Neuronal stem cell (in vitro differentiated cells): ENCODE data around the gene MAP3K7CL.
"Not testable (repeated sequence)": the region's sequence is repeated elsewhere in the genome, so short reads cannot be mapped to it uniquely, and the experiment has no call there.

Experiments
- DNase-seq: peaks from one replicate; pipeline ENCODE4 v3.0.0-alpha.2; 2013; ENCODE audit warnings: low spot score
- H2AFZ ChIP-seq: one replicate; pipeline ENCODE4 v1.6.1; 2013; ENCODE audit warnings: mild to moderate bottlenecking, low read length, inconsistent platforms
- H2AK5ac ChIP-seq: 2 replicates; pipeline ENCODE4 v1.6.1; 2013; ENCODE audit warnings: low read depth, mild to moderate bottlenecking, inconsistent platforms, low read length, moderate library complexity, mixed read lengths
- H2BK120ac ChIP-seq: 2 replicates; pipeline ENCODE4 v1.6.1; 2013; ENCODE audit warnings: low read depth, mild to moderate bottlenecking, inconsistent platforms, low read length, moderate library complexity, mixed read lengths
- H2BK12ac ChIP-seq: one replicate; pipeline ENCODE4 v1.6.1; 2013; ENCODE audit warnings: low read length, inconsistent platforms
- H2BK15ac ChIP-seq: 2 replicates; pipeline ENCODE4 v1.6.1; 2013; ENCODE audit warnings: mild to moderate bottlenecking, low read length, inconsistent platforms, mixed read lengths
- H2BK5ac ChIP-seq: one replicate; pipeline ENCODE4 v1.6.1; 2013; ENCODE audit warnings: inconsistent platforms, mild to moderate bottlenecking, low read length, moderate library complexity
- H3K14ac ChIP-seq: one replicate; pipeline ENCODE4 v1.6.1; 2013; ENCODE audit warnings: low read length, inconsistent platforms
- H3K18ac ChIP-seq: 2 replicates; pipeline ENCODE4 v1.6.1; 2013; ENCODE audit warnings: low read length, inconsistent platforms
- H3K23ac ChIP-seq: 2 replicates; pipeline ENCODE4 v1.6.1; 2013; ENCODE audit warnings: low read depth, mild to moderate bottlenecking, mixed read lengths, low read length, inconsistent platforms; ENCODE audit not compliant: poor library complexity
- H3K27ac ChIP-seq: replicated peaks from 3 replicates; pipeline ENCODE4 v1.5.1; 2013; ENCODE audit warnings: low read length, inconsistent platforms
- H3K27me3 ChIP-seq, 3 experiments: 2 replicates each; pipeline ENCODE4 v1.6.1; 2013; ENCODE audit warnings: low read length in 3 of 3, mild to moderate bottlenecking in 2 of 3, inconsistent platforms in 1 of 3, low read depth in 1 of 3, mixed read lengths in 1 of 3, moderate library complexity in 1 of 3; ENCODE audit not compliant: control insufficient read depth in 3 of 3, insufficient read depth in 3 of 3
- H3K36me3 ChIP-seq, 2 donors: replicated peaks in 1 of 2; 2 replicates each; pipeline ENCODE4 v1.6.1; 2013; ENCODE audit warnings: low read length in 2 of 2; ENCODE audit not compliant: control insufficient read depth in 2 of 2, insufficient read depth in 2 of 2
- H3K4ac ChIP-seq: 2 replicates; pipeline ENCODE4 v1.6.1; 2013; ENCODE audit warnings: inconsistent platforms, mild to moderate bottlenecking, low read length, moderate library complexity
- H3K4me1 ChIP-seq, 2 donors: 1 replicate in 1 of 2; 2 replicates in 1 of 2; pipeline ENCODE4 v1.6.1; 2013; ENCODE audit warnings: low read length in 2 of 2, low read depth in 1 of 2; ENCODE audit not compliant: control insufficient read depth in 2 of 2, insufficient read depth in 1 of 2
- H3K4me2 ChIP-seq: one replicate; pipeline ENCODE4 v1.6.1; 2013; ENCODE audit warnings: mild to moderate bottlenecking, low read length, inconsistent platforms; ENCODE audit not compliant: insufficient read depth, poor library complexity, severe bottlenecking
- H3K4me3 ChIP-seq, 2 donors: 2 replicates each; pipeline ENCODE4 v1.5.1; 2013; ENCODE audit warnings: low read length in 2 of 2, mild to moderate bottlenecking in 2 of 2, inconsistent platforms in 1 of 2, moderate library complexity in 1 of 2
- H3K79me1 ChIP-seq: one replicate; pipeline ENCODE4 v1.6.1; 2013; ENCODE audit warnings: low read depth, mild to moderate bottlenecking, inconsistent platforms, low read length, moderate library complexity
- H3K9ac ChIP-seq: one replicate; pipeline ENCODE4 v1.6.1; 2013; ENCODE audit warnings: mild to moderate bottlenecking, low read depth, low read length, inconsistent platforms; ENCODE audit not compliant: poor library complexity
- H3K9me3 ChIP-seq, 2 donors: replicated peaks in 1 of 2; 2 replicates each; pipeline versions ENCODE3 to v1.6.1; 2013; ENCODE audit warnings: low read length in 2 of 2, mild to moderate bottlenecking in 2 of 2, inconsistent platforms in 1 of 2, low read depth in 1 of 2, mixed read lengths in 1 of 2, moderate library complexity in 1 of 2; ENCODE audit not compliant: control insufficient read depth in 2 of 2, insufficient read depth in 1 of 2
- H4K8ac ChIP-seq: one replicate; pipeline ENCODE4 v1.6.1; 2013; ENCODE audit warnings: low read depth, mild to moderate bottlenecking, inconsistent platforms, low read length, moderate library complexity
- H4K91ac ChIP-seq: one replicate; pipeline ENCODE4 v1.6.1; 2013; ENCODE audit warnings: low read length, low read depth, mild to moderate bottlenecking, inconsistent platforms; ENCODE audit not compliant: poor library complexity
- WGBS, 2 donors: extraction: QIAGEN DNeasy Blood & Tissue Kit; methylation state at CpG; one replicate each; pipeline ENCODE4 v1.1.7; 2013; ENCODE audit warnings: missing lambda C conversion rate in 2 of 2, mixed read lengths in 1 of 2; ENCODE audit not compliant: insufficient read length in 2 of 2, insufficient replicate concordance in 1 of 2; ENCODE audit errors: extremely low coverage in 2 of 2; 5-methylcytosine and 5-hydroxymethylcytosine counted together

Gene MAP3K7CL

DNA sequence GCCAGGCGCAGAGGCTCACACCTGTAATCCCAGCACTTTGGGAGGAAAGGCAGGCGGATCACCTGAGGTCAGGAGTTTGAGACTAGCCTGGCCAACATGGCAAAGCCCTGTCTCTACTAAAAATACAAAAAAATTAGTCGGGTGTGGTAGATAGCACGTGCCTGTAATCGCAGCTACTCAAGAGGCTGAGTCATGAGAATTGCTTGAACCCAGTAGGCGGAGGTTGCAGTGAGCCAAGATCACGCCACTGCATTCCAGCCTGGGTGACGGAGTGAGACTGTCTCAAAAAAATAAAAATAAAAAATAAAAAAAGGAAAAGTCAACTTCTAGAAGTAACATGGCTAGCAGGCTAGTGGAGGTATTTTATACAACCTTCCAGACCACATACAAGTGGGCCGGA lies 32.4 kb downstream of the MAP3K7CL start:
- not testable (repeated sequence) for H3K4me1 ChIP-seq, H3K14ac ChIP-seq, H2BK120ac ChIP-seq, H3K27me3 ChIP-seq, H3K27ac ChIP-seq, H3K9me3 ChIP-seq, H2BK5ac ChIP-seq, H3K18ac ChIP-seq, DNase-seq, H4K8ac ChIP-seq, H3K4ac ChIP-seq, H4K91ac ChIP-seq, H3K36me3 ChIP-seq, H3K4me2 ChIP-seq, H3K9ac ChIP-seq, H2BK15ac ChIP-seq, H3K79me1 ChIP-seq, H3K23ac ChIP-seq, H2AFZ ChIP-seq, H2BK12ac ChIP-seq, H3K4me3 ChIP-seq, H2AK5ac ChIP-seq
- WGBS, 2 donors, result no CpG with 5 or more reads among the region's 9 CpGs

- Histone ChIP-seq H3K23ac (no peak overlapping the region), H2AK5ac (no peak overlapping the region), H3K18ac (no peak overlapping the region), H3K36me3 (no peaks in the 10 kb centered on the region), H2BK12ac (no peak overlapping the region), H4K91ac (no peak overlapping the region), H3K27ac (no peak overlapping the region), H2BK5ac (no peak overlapping the region), H3K4me3 (no peak overlapping the region), H2BK120ac (no peak overlapping the region), H3K4me1 (peaks cover 0 to 1% of the 10 kb centered on the region in 2 donors), H2BK15ac (no peak overlapping the region), H3K14ac (no peak overlapping the region), H2AFZ (no peak overlapping the region), H3K9me3 (no peaks in the 10 kb centered on the region), H3K4me2 (no peak overlapping the region), H4K8ac (no peak overlapping the region), H3K9ac (no peak overlapping the region), H3K79me1 (no peaks in the 10 kb centered on the region), H3K27me3 (no peaks in the 10 kb centered on the region), H3K4ac (no peak overlapping the region)
- no CpG with 5 or more reads among the region's 9 CpGs for WGBS, 2 donors
- DNase-seq, result no peak
Measured at GRCh38 chr21:29163341-29164115, 33.1 kb downstream of the MAP3K7CL start.

- no CpG with 5 or more reads among the region's 8 CpGs for whole genome bisulfite sequencing, 2 donors
- no peak overlapping the region for H3K9ac ChIP-seq
- DNase-seq, result no peak
- no peaks in the 10 kb centered on the region for H3K36me3 ChIP-seq
- H3K27me3 ChIP-seq, result no peaks in the 10 kb centered on the region
- no peak overlapping the region for H2AK5ac ChIP-seq
- H3K4me1 ChIP-seq, result no peaks in the 10 kb centered on the region
- H4K8ac ChIP-seq, result no peak overlapping the region
- no peak overlapping the region for H3K18ac ChIP-seq
- no peak overlapping the region for H2BK12ac ChIP-seq
- no peaks in the 10 kb centered on the region for H3K9me3 ChIP-seq
- H2BK120ac ChIP-seq, result no peak overlapping the region
- H2AFZ ChIP-seq, result no peak overlapping the region
- H4K91ac ChIP-seq, result no peak overlapping the region
- no peak overlapping the region for H2BK5ac ChIP-seq
- no peak overlapping the region for H2BK15ac ChIP-seq
- no peak overlapping the region for H3K4me3 ChIP-seq
- H3K79me1 ChIP-seq, result no peaks in the 10 kb centered on the region
- H3K27ac ChIP-seq, result no peak overlapping the region
- no peak overlapping the region for H3K23ac ChIP-seq
- H3K4me2 ChIP-seq, result no peak overlapping the region
- H3K14ac ChIP-seq, result no peak overlapping the region
- H3K4ac ChIP-seq, result no peak overlapping the region
Measured at GRCh38 chr21:29164323-29164942, 34.0 kb downstream of the MAP3K7CL start.

DNA sequence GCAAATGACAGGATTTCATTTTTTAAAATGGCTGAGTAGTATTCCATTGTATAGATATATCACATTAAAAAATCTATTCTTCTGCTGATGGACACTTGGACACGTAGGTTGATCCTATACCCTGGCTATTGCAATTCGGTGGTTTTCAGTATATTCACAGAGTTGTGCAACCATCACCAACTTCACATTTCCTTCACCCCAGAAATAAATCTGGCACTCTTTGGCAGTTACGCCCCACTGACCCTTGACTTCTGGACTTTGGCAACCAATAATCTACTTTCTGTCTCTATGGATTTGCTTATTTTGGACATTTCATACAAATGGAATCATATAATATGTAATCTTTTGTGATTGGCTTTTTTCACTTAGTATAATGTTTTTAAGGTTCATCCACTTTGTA lies 35.9 kb downstream of the MAP3K7CL start:
- Histone ChIP-seq H3K4me3 (no peak overlapping the region), H3K9ac (no peak overlapping the region), H2BK12ac (no peak overlapping the region), H3K23ac (no peak overlapping the region), H2AK5ac (no peak overlapping the region), H3K27ac (no peak overlapping the region), H3K4ac (no peak overlapping the region), H2BK15ac (no peak overlapping the region), H3K79me1 (no peaks in the 10 kb centered on the region), H3K36me3 (no peaks in the 10 kb centered on the region), H3K4me1 (no peaks in the 10 kb centered on the region), H3K9me3 (no peaks in the 10 kb centered on the region), H2AFZ (no peak overlapping the region), H4K91ac (no peak overlapping the region), H3K27me3 (no peaks in the 10 kb centered on the region), H2BK5ac (no peak overlapping the region), H3K18ac (no peak overlapping the region), H2BK120ac (no peak overlapping the region), H3K14ac (no peak overlapping the region), H4K8ac (no peak overlapping the region), H3K4me2 (no peak overlapping the region)
- WGBS, 2 donors, result no CpG with 5 or more reads among the region's 3 CpGs
- no peak for DNase-seq
